Right ventricle myocardium inferior (tissue), 1 donor: ENCODE data around the gene EIF3K. TPM values are rescaled to one million over a fixed set of nuclear protein-coding genes. Genes with fewer than 3 reads are reported as not detected.
A peak's percentile ranks its signal among the peaks of the same experiment; 100 is the strongest.

Experiments used
- ATAC-seq: fragments of 200-7000 bp; cut with Tn5 transposase; one replicate; pipeline ENCODE4 v1.9.1; 2020; ENCODE audit warnings: mild to moderate bottlenecking, moderate library complexity
- DNase-seq: peaks from one replicate; pipeline ENCODE4 v3.0.0; 2021; ENCODE audit errors: missing footprints
- intact Hi-C: fragments of 100-400 bp; cut with DNase I; formaldehyde crosslinking; loops from one replicate; pipeline ENCODE4 v1.11.0; 2022
- total RNA-seq: library from RNA; stranded (reverse); fragmentation: NEBNext Ultra II Directional; extraction: Animal tissue kit (Norgen Biotek cat#: 25700); gene quantifications from one replicate; pipeline ENCODE4 v1.2.1, GENCODE V29; 2021
- donor health status: DM: no; HTN: yes; CAD: no; lungs with severe emphysema.

Gene EIF3K
- total RNA-seq, 1 donor from 2014 or later = 660 TPM

DNA sequence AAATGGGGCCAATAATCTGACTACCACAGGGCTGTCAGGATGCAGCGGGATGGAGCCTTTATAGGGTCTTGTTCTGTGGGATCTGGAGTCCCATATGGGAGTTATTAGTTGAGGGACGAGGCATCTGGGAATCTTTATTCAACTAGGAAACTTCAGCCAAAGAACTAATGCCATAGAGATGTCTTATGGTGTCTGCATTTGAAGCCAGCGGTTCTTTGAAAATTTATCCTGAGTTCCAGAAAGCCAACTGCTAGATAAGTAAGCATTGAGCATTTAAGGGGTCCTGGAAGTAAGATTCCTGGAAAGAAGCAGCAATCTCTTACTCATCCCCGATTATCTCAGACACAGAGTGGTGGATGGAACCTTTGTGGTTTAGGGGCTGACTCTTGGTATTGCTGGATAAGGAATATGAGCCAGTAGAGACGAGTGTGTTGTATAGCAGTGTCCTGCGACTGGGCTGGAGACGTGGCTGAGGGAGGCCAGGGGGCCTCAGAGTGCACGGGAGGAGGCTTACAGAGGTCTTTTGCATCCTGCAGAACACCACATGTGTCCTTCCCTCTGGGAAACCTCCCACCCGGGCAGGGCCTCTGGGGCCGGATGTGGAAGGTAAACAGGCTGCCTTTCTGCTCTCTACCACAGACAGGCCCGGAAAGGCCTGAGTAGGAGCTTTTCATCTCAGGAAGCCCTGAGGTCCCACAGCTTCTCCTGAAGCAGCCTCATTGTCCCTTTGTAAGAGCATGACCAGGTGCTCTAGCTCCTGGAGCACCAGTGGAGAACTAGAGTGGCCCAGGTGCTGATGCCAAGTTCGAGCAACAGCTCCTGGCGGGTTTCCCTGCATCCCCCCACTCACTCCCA lies 57.3 kb downstream of the EIF3K start:
- no peak for ATAC-seq
- intact Hi-C loops = no loop called here
- peak; percentile 37 for DNase-seq

DNA sequence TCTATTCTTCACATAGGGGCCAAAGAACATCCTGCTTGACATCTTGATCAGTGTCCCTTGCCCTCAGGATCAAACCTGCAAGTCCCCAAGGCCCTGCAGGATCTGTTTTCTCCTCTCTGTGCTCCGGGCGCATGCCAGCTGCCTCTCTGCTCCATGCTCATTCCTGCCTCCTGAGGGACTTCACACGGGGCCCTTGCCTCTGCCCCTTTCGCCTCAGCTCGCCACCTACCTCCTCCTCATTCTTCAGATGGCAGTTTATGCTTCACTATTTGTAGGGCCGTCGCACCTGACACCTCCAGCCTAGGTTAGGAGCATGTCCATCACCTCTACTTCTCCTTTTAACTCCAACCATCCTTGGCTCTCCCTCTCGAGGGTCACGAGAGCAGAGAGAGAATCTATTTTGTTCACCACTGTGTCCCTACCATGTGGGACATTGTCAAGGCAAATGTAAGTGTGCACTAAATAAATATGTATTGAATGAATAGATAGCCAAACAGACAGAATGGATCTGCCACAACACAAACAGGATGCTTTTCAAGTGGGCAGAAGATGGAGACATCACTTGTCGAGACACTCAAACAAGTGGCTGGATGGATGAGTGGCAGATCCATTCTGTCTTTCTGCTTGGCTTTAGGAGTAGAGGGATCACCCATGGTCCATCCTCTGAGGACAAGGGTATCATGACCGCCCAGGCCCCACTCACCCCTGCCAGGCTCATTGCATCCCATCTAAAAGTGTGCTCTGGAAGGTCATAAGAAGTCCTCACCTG lies 58.1 kb downstream of the EIF3K start:
- intact Hi-C loops = no loop called here
- ATAC-seq (no peak), DNase-seq (peak; percentile 18)

DNA sequence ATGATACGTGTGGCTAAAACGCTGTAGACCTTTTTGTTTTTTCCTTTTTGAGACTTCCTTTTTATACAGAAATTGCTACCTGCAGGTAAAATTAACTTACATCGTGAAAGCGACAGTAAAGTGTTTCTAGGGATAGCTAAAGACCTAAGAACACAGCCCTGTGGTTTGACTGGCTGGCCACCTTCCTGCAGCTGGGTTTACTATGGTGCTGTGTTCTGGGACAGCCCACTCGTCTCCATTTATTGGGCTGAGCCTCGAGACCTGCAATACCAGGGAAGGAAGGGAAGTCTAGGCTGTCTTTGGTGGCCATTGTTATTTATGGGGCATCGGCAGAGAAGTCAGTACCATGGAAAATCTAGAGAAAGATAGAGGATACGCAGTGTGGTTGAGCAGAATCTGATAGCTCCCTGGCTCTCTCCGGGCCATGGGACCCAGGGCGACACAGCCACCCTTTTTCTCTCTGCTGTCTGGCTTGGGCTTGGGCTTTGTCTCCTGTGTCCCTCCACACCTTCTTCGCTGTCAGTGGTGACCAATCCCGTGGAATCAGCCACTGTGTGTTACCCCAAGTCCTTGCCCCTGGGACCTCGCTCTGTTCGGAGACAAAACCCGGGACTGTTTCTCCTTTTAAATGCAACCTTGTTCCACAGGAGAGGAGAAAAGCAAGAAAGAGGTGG lies 59.4 kb downstream of the EIF3K start:
- intact Hi-C loops = no loop called here
- no peak for ATAC-seq
- DNase-seq = peak; percentile 21

DNA sequence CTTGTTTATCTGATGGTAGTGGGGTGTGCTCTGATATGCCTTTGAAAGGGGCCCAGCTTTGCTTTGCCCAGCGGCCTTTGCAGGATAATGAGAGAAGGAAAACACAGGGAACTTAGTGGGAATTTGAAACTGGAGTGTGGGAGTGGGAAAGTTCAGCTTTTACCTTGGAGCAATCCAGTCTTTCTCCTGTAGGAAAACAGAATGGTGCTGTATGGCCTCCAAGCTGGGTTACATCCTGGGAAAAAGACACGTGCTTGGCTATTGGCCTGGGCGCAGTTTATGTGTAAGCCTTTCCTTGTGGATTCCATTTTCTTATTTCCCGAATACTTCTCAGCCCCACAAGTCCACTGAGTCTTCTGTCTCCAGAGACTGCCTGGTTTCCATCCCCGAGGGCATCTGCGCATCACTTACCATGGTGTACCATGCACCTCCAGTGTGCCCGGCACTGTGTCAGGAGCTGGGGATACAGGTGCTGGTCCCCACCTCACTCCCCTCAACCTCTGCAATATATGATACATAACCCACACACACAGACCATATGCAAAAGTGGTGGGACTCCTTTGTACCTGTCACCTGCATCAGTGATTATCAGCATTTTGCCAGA lies 60.0 kb downstream of the EIF3K start:
- intact Hi-C loops = no loop called here
- no peak for ATAC-seq
- DNase-seq = peak; percentile 34

DNA sequence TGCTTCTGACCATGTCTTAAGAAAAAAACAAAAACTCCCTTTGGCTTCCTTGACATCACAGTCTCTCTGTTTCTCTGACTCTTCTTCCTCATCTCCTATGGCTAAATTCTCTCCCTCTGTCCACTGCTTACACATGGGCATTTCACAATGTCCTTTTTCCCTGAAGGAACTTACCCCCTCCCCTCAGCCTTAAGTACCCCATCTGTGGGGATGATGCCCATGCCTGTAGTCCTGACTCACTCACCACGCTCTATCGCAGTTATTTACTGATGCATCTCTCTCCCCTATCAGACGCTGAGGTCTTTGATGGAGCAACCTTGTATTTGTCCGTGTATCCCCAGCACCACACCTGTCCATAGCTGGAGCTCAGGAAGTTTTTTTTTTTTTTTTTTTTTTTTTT lies 60.9 kb downstream of the EIF3K start:
- intact Hi-C loops = no loop called here
- DNase-seq (no peak), ATAC-seq (no peak)

DNA sequence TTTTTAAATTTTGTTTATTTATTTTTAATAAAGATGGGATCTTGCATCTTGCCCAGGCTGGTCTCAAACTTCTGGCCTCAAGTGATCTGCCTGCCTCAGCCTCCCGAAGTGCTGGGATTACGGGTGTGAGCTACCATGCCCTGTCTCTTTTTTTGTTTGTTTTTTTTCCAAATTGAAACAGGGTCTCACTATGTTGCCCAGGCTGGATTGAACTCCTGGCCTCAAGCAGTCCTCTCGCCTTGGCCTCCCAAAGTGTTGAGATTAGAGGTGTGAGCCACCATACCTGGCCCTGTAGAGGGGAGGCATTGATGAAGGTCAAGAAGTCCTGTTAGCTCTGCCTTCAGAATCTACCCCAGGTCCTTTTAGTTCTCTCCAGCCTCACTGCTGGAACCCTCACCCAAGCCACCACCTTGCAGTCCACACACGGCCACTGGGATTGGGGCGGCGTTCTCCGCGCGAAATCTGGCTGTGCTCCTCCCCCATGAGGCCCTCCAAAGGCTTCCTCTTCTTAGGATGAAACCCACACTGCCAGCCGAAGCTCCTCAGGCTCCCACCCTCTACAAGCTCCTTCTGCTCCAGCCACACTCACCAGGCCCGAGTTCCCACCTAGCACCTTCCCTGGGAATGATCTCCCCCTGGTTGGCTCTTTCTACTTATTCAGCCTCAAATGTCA lies 63.3 kb downstream of the EIF3K start:
- intact Hi-C loops = no loop called here
- DNase-seq = peak; percentile 27

DNA sequence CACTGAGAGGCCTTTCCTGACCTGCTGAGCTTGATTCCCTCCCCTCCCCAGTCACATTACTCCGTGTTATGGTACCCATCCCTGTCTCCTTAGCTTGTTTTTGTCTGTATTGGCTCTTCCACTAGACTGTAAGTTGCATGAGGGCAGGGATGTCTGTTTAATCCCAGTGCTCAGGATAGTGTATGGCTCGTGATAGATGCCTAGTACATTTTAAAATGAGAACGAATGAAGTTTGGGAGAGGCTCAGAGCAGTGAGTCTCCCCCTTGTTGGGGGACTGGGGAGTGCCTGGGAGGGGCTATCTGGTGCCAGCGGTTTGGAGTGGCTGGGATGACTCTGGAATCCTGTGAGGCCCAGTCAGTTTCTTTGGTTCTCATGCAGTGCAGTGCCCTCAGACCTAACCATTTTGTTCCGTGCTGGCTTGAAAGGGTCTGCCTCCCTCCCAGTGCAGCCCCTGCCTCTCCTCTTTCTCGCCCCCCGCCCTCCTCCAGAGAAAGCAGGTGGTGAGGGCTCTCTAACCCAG lies 63.9 kb downstream of the EIF3K start:
- intact Hi-C loops = no loop called here
- DNase-seq (peak; percentile 37), ATAC-seq (peak; percentile 9)

More for the DNA sequence above, 63.3 kb downstream of the EIF3K start:
- no peak for ATAC-seq

DNA sequence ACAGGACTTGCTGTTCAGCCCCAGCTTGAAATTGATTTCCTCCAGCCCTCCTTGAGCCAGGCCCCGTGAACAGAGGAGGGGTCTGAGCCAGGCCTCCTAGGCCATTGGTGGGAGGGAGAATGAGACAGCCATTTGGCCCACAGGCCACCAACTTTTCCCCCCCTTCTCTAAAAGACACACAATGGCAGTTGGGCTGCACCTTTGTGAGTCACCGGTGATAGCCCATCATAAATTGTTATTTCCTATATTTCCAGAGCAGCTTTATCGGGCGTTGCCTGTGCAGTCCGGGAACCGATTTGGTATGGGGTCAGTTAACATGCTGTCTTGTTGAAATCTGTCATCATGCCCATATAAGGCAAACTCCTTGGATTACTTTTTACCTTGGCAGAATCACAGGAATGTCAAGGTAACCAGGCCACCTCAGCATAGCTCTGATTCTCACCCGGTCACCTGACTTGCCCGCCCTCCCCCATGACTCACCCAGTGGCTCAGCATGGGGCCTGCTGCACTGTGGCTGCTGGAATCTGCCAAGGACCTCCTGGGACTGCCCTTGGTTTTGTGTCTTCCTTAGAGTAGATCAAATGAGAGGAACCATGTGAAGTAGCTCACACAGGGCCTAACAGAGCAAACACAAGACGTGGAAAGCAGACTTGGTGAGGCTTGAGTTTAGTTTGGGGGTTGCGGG lies 64.5 kb downstream of the EIF3K start:
- intact Hi-C loops = no loop called here
- DNase-seq (peak; percentile 77), ATAC-seq (peak; percentile 58)

DNA sequence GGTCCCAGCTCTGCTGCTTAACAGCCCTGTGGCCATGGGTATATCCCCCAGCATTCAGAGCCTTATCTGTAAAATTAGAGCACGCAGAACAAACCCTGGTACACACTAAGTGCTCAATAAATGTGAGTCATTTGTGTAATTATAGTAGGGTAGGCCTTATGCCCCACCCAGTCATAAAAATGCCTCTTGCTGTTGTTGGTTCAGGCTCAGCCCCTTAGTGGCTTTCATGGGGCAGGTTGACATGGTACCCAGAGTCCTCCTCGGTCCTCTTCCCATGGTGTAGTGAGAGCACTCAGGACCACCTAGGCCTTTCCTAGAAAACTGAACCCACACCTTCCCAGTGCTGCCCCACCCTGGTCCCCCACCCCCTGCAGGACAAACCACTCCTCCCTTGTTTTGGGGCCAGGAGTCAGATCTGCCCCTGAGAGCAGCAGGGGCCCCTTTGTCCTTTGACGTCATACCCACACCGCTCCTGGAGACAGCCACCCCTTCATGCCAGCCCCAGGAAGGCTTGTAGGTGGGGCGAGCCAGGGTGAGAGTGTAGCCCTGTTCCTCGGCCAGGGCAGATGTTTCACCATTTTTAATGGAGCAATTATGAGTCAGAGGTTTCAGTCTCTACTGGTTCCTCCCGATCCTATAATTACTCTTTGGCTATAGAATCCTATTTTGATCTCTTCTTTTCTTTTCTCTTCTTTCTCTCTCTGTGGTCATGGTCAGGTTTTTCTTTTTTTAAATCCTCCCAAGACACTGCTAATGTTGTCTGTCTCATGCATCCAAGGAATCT lies 65.3 kb downstream of the EIF3K start:
- ATAC-seq (peak; percentile 58), DNase-seq (peak; percentile 63)
- intact Hi-C loops = no loop called here

DNA sequence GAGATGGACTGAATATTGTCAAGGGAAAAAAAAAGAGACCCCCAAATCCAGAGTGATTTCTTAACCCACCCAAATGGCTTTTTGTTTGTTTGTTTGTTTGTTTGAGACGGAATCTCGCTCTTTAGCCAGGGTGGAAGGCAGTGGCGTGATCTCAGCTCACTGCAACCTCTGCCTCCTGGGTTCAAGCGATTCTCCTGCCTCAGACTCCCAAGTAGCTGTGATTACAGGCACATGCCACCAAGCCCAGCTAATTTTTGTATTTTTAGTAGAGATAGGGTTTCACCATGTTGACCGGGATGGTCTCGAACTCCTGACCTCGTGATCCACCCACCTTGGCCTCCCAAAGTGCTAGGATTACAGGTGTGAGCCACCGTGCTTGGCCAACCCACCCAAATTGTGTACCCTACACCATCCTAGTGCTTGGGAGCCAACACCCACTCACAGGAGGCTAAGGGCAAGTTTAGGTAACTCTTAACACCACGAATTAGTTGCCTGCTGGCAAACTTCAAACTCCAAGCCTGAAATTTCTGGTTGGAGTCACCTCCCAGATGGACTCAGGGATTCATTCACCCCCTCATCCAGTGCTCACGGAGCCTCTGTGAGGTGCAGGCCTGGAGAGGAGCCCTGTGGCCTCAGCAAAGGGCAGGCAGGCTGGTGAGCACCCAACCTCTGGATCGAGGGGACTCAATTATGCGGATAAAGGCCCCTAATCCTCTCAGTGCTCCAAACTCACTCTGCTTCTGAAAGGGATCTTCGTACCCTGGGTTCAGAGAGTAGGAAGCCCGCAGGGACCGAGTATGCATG lies 66.1 kb downstream of the EIF3K start:
- ATAC-seq (no peak), DNase-seq (peak; percentile 4)
- intact Hi-C loops = no loop called here

DNA sequence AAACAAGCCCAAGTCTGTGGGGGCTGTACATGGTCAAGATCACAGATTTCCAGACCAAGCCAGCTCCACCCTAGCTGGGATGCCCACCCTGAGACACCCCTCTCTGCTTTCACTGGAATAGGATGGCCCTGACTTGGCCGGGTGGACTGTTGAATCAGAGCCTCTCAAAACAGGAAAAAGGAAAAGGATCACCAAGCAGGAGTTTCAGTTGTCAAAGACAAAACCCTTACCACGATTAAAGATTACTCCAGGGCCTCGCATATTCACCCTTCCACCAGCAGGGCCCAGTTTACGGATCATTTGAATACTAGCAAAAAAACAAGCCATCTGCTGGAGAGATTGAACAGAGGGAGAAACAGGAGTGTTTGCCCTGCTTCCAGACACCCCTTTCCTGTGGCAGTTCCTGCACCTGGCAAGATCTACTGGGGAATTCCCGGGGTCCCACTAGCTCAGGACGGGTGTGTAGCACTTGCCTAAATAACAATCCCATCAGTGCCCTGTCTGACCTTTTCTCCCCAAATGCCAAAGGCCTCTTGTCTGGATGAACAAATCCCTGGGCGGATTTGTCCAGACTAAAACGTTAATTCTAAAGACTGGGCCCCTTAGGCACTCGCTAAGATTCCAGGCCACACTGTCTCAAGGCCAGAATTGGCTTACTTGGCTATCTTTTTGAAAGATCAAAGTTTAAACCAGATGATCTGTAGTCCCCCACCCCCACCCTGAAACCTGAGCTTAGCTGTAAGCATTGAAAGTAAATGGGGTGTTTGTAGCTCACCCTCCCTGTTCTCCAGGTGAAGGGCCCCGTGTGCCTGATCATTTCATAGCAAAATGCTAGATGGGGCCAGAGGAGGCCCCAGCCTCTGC lies 66.9 kb downstream of the EIF3K start:
- ATAC-seq = no peak
- intact Hi-C loops = no loop called here

DNA sequence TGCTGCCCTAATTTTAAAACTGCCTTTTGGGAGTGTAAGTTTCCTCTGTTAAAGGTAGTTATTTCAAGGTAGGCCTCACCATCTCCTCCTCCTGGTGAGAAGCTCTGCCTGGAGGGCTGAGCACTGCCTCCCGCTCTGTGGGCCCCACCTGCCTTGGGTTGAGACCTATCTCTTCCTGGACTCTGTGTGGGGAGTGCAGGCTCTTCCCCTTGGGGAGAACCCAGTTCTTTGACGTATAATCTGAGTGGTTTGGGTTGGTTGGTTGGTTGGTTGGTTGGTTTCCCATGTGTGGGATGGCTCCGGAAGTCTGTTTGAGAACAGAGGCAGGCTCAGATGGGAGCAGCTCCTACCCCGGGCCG lies 67.5 kb downstream of the EIF3K start:
- ATAC-seq (no peak), DNase-seq (peak; percentile 27)
- intact Hi-C loops = no loop called here

More for the DNA sequence above, 66.9 kb downstream of the EIF3K start:
- peak; percentile 21 for DNase-seq
